ENCODE measurements around the gene PATL1. TPM values are rescaled to one million over a fixed set of nuclear protein-coding genes. Genes with fewer than 3 reads are reported as not detected.

The PATL1 gene
- total RNA-seq, 1 experiment from 2014 or later: 27.6 TPM

GRCh38 chr11:59666969-59667368 is 1.9 kb downstream of the PATL1 start:
- ChIA-PET POLR2A (no interaction called here), CTCF (no interaction called here)
- peaks cover 18% of the 10 kb centered on the region for H3K4me1 Mint-ChIP-seq
- H3K9me3 Mint-ChIP-seq: no peaks in the 10 kb centered on the region
- no peak overlapping the region for H3K27ac Mint-ChIP-seq
- peak overlapping the region; percentile 91 for H3K4me3 Mint-ChIP-seq
- no peak for DNase-seq (ENCODE audit: low spot score)
- TF ChIP-seq PRDM15 (CRISPR knock-in tag; IDR thresholded peaks at IDR 0.05) (no peak), ZNF232 (CRISPR knock-in tag; IDR thresholded peaks at IDR 0.05) (no peak), JUN (CRISPR knock-in tag; IDR thresholded peaks at IDR 0.05) (no peak), ZNF121 (CRISPR knock-in tag; IDR thresholded peaks at IDR 0.05) (no peak), ATF2 (CRISPR knock-in tag; IDR thresholded peaks at IDR 0.05; ENCODE audit: borderline replicate concordance, low read depth) (no peak), TP53 (CRISPR knock-in tag; IDR thresholded peaks at IDR 0.05) (no peak), ETV6 (CRISPR knock-in tag; IDR thresholded peaks at IDR 0.05) (no peak), MLX (CRISPR knock-in tag; IDR thresholded peaks at IDR 0.05) (no peak), ERG (CRISPR knock-in tag; IDR thresholded peaks at IDR 0.05) (no peak), MXD4 (CRISPR knock-in tag; IDR thresholded peaks at IDR 0.05; ENCODE audit: borderline replicate concordance) (no peak), NFATC4 (CRISPR knock-in tag; IDR thresholded peaks at IDR 0.05) (no peak), NR1H2 (CRISPR knock-in tag; IDR thresholded peaks at IDR 0.05) (no peak), ZMAT4 (CRISPR knock-in tag; IDR thresholded peaks at IDR 0.05) (no peak), ZNF396 (CRISPR knock-in tag; IDR thresholded peaks at IDR 0.05; ENCODE audit: borderline replicate concordance) (no peak), ZSCAN18 (CRISPR knock-in tag; IDR thresholded peaks at IDR 0.05) (no peak), JAZF1 (CRISPR knock-in tag; IDR thresholded peaks at IDR 0.05) (no peak)
- no peaks in the 10 kb centered on the region; the same call in 1 of the 2 replicates for H3K27me3 Mint-ChIP-seq (ENCODE audit: low read depth)
- H3K36me3 Mint-ChIP-seq: peaks cover 35% of the 10 kb centered on the region
- no peak for ATAC-seq

GRCh38 chr11:59660621-59661020 is 8.2 kb downstream of the PATL1 start:
- H3K36me3 Mint-ChIP-seq: peaks cover 55% of the 10 kb centered on the region
- CTCF ChIA-PET: no interaction called here
- ATAC-seq: no peak
- no peaks in the 10 kb centered on the region for H3K27me3 Mint-ChIP-seq (ENCODE audit: low read depth)
- no peaks in the 10 kb centered on the region for H3K9me3 Mint-ChIP-seq
- H3K4me3 Mint-ChIP-seq: no peak overlapping the region
- no peak for DNase-seq (ENCODE audit: low spot score)
- peak overlapping the region; percentile 10; the same call in 1 of the 2 replicates for H3K27ac Mint-ChIP-seq
- peaks cover 7% of the 10 kb centered on the region for H3K4me1 Mint-ChIP-seq
- POLR2A ChIA-PET: interaction anchor here (0.7 kb wide), 1 partner anchor 36 kb away, joined by 3 read pairs; no protein-coding TSS in a partner anchor
- TF ChIP-seq ZNF263 (CRISPR knock-in tag; IDR thresholded peaks at IDR 0.05; ENCODE audit: low read depth) (no peak), TP53 (CRISPR knock-in tag; IDR thresholded peaks at IDR 0.05) (no peak), ELF4 (CRISPR knock-in tag; IDR thresholded peaks at IDR 0.05; ENCODE audit: low read depth) (no peak), NFYB (CRISPR knock-in tag; conservative IDR thresholded peaks at IDR 0.05; ENCODE audit: low read depth) (no peak), OVOL2 (CRISPR knock-in tag; IDR thresholded peaks at IDR 0.05; ENCODE audit: borderline replicate concordance) (no peak), PREB (CRISPR knock-in tag; IDR thresholded peaks at IDR 0.05; ENCODE audit: borderline replicate concordance) (no peak), HMGXB4 (CRISPR knock-in tag; IDR thresholded peaks at IDR 0.05) (no peak), MXD4 (CRISPR knock-in tag; IDR thresholded peaks at IDR 0.05; ENCODE audit: borderline replicate concordance) (no peak)
